Subcutaneous abdominal adipose tissue (tissue), 5 donors: ENCODE measurements around the gene SLK.

Experiments
- H3K27ac ChIP-seq: one replicate; pipeline ENCODE4 v1.7.0; 2013; ENCODE audit warnings: low read depth, mild to moderate bottlenecking, inconsistent platforms, low read length, moderate library complexity
- H3K27me3 ChIP-seq, 5 donors: one replicate each; pipeline ENCODE4 v1.7.0; 2013; ENCODE audit warnings: low read length in 5 of 5, inconsistent platforms in 1 of 5; ENCODE audit not compliant: control insufficient read depth in 5 of 5, insufficient read depth in 4 of 5
- H3K36me3 ChIP-seq, 5 donors: one replicate each; pipeline ENCODE4 v1.7.0; 2013; ENCODE audit warnings: low read length in 5 of 5; ENCODE audit not compliant: control insufficient read depth in 5 of 5, insufficient read depth in 5 of 5
- H3K4me1 ChIP-seq, 5 donors: one replicate each; pipeline ENCODE4 v1.7.0; 2013; ENCODE audit warnings: low read length in 5 of 5, mild to moderate bottlenecking in 3 of 5, moderate library complexity in 1 of 5; ENCODE audit not compliant: control insufficient read depth in 5 of 5, insufficient read depth in 5 of 5
- H3K4me3 ChIP-seq, 5 donors: one replicate each; pipeline ENCODE4 v1.7.0; 2013; ENCODE audit warnings: low read length in 5 of 5, low read depth in 1 of 5
- H3K9ac ChIP-seq, 5 donors: one replicate each; pipeline ENCODE4 v1.7.0; 2013; ENCODE audit warnings: low read length in 5 of 5, mild to moderate bottlenecking in 4 of 5, moderate library complexity in 3 of 5
- H3K9me3 ChIP-seq, 5 donors: one replicate each; pipeline ENCODE4 v1.7.0; 2013; ENCODE audit warnings: low read length in 5 of 5; ENCODE audit not compliant: control insufficient read depth in 5 of 5
- donor health status: healthy.
- donor health status: healthy.
- donor health status: healthy.
- donor health status: healthy.
- donor health status: healthy.

The SLK gene

DNA sequence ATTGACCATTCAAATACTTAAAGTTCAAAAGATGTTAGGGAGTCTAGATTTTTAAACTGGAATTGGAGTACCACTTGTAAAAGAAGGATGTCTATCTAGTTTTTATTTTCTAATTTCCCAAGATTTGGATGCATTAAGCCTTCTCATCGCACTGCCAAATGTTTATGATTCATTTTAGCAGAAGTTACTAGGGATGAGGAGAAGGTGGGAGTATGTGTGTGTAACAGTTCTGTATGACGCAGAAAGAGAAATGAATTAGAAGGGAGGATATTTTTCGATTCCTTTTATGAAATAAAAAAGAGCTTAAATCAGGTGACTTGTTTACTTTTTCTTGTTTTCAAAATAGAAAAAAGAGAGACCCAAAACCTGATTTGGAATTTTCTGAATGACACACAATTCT, 6.8 kb upstream of the SLK start:
- H3K27me3 ChIP-seq: no peaks in the 10 kb centered on the region
- H3K9me3 ChIP-seq: no peaks in the 10 kb centered on the region
- no peak overlapping the region for H3K27ac ChIP-seq
- no peaks in the 10 kb centered on the region for H3K4me1 ChIP-seq
- H3K9ac ChIP-seq: no peak overlapping the region
- H3K4me3 ChIP-seq: no peak overlapping the region
- H3K36me3 ChIP-seq: no peaks in the 10 kb centered on the region

DNA sequence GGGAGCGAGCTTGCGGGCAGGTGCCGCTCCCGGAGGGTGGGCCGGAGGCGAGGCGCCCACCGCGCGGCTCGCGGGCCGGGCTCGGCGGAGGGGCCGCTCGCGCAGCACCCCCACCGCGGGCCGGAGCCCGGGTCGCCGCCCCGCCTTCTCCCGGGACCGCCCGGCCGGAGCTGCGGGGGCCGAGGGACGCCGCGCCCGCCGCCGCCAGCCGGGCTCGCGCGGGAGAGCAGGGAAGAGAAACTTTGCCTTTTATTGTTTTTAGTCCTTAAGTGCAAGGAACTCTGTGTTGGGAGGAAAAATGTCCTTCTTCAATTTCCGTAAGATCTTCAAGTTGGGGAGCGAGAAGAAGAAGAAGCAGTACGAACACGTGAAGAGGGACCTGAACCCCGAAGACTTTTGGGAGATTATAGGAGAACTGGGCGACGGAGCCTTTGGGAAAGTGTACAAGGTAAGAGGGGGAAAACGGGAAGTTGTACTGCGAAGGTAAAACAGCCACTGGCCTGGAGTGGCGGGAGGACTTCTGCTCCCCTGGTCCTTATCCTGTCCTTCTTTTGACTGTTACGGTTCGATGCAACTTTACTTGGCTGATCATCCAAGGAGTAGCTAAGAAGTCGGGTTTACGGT, 620 bp downstream of the SLK start:
- Histone ChIP-seq H3K4me3 (peak overlapping the region; percentile 79 to 100 (median 95)), H3K27ac (peak overlapping the region; percentile 91), H3K27me3 (no peaks in the 10 kb centered on the region), H3K9me3 (no peaks in the 10 kb centered on the region), H3K9ac (peak overlapping the region; percentile 95 to 99 (median 97)), H3K4me1 (peaks cover 0 to 42% (median 34%) of the 10 kb centered on the region in 5 donors), H3K36me3 (no peaks in the 10 kb centered on the region)

GRCh38 chr10:103968441-103969391, 1.8 kb downstream of the SLK start:
- H3K27me3 ChIP-seq: no peaks in the 10 kb centered on the region
- H3K4me3 ChIP-seq: peak overlapping the region; percentile 79 to 100 (median 95)
- peak overlapping the region; percentile 91 for H3K27ac ChIP-seq
- no peaks in the 10 kb centered on the region for H3K36me3 ChIP-seq
- H3K4me1 ChIP-seq: peaks cover 0 to 44% (median 34%) of the 10 kb centered on the region in 5 donors
- no peaks in the 10 kb centered on the region for H3K9me3 ChIP-seq
- H3K9ac ChIP-seq: peak overlapping the region; percentile 95 to 99 (median 97)

DNA sequence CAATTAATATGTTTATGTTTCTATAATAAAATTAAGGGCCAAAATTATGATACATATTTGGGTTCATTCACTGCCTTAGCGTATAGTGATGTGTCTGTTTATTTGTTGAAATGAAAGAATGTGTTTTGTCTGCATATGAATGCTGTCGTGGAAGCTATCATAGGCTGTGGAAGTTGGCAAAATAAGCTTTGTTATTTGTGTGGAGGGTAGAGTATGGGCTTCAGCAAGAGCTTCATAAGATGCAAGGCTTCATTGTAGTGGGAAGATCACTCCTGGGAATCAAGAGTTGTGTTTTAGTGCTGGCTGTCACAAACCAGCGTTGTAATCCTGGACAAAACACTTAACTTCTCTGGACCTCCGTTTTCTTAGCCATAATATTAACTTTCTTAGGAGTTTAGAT, 2.5 kb downstream of the SLK start:
- peaks cover 0 to 44% (median 34%) of the 10 kb centered on the region in 5 donors for H3K4me1 ChIP-seq
- H3K9me3 ChIP-seq: no peaks in the 10 kb centered on the region
- no peak overlapping the region for H3K27ac ChIP-seq
- H3K9ac ChIP-seq: peak overlapping the region; percentile 53 to 97 (median 70)
- H3K4me3 ChIP-seq: peak overlapping the region; percentile 79 to 100 (median 95)
- H3K36me3 ChIP-seq: no peaks in the 10 kb centered on the region
- H3K27me3 ChIP-seq: no peaks in the 10 kb centered on the region

GRCh38 chr10:103969857-103970627, 3.1 kb downstream of the SLK start:
- H3K27ac ChIP-seq: no peak overlapping the region
- peak overlapping the region; percentile 79 to 100 (median 95) for H3K4me3 ChIP-seq

DNA sequence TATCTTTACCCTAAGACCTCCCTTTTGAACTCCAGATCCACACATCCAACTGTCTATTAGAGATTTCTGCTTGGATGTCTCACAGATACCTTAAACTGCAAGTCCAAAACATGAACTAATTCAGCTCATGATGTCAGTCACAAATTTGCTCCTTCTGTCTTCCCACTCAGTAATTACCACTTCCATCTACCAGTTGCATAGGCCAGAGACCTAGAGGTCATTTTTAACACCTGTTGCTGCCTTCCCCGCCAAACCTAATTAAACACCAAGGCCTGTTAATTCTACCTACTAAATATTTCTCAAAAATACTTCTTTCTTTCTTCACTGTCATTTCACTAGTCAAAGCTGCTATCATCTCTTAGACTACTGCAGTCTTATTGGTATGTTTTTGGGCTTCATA, 8.2 kb downstream of the SLK start:
- H3K27me3 ChIP-seq: no peaks in the 10 kb centered on the region
- H3K9ac ChIP-seq: no peak overlapping the region
- H3K4me1 ChIP-seq: peaks cover 0 to 19% (median 7%) of the 10 kb centered on the region in 5 donors
- H3K36me3 ChIP-seq: no peaks in the 10 kb centered on the region
- H3K27ac ChIP-seq: no peak overlapping the region
- H3K4me3 ChIP-seq: no peak overlapping the region
- H3K9me3 ChIP-seq: no peaks in the 10 kb centered on the region

More at GRCh38 chr10:103969857-103970627, 3.1 kb downstream of the SLK start:
- Histone ChIP-seq H3K27me3 (no peaks in the 10 kb centered on the region), H3K36me3 (no peaks in the 10 kb centered on the region), H3K9me3 (no peaks in the 10 kb centered on the region), H3K9ac (peak overlapping the region in 4 of 5 donors; percentile 62 to 97 (median 66)), H3K4me1 (peaks cover 0 to 44% (median 34%) of the 10 kb centered on the region in 5 donors)

- H3K9ac ChIP-seq: no peak overlapping the region
- H3K36me3 ChIP-seq: no peaks in the 10 kb centered on the region
- peaks cover 0 to 6% (median 0%) of the 10 kb centered on the region in 5 donors for H3K4me1 ChIP-seq
- no peak overlapping the region for H3K27ac ChIP-seq
- no peak overlapping the region for H3K4me3 ChIP-seq
- no peaks in the 10 kb centered on the region for H3K9me3 ChIP-seq
- H3K27me3 ChIP-seq: no peaks in the 10 kb centered on the region
These were observed 10.3 kb downstream of the SLK start for GRCh38 chr10:103977204-103977603.

GRCh38 chr10:103979530-103979929, 12.6 kb downstream of the SLK start:
- no peaks in the 10 kb centered on the region for H3K27me3 ChIP-seq
- H3K36me3 ChIP-seq: no peaks in the 10 kb centered on the region
- no peak overlapping the region for H3K27ac ChIP-seq
- no peak overlapping the region for H3K4me3 ChIP-seq
- H3K4me1 ChIP-seq: peaks cover 0 to 15% (median 12%) of the 10 kb centered on the region in 5 donors
- no peak overlapping the region for H3K9ac ChIP-seq
- H3K9me3 ChIP-seq: no peaks in the 10 kb centered on the region

DNA sequence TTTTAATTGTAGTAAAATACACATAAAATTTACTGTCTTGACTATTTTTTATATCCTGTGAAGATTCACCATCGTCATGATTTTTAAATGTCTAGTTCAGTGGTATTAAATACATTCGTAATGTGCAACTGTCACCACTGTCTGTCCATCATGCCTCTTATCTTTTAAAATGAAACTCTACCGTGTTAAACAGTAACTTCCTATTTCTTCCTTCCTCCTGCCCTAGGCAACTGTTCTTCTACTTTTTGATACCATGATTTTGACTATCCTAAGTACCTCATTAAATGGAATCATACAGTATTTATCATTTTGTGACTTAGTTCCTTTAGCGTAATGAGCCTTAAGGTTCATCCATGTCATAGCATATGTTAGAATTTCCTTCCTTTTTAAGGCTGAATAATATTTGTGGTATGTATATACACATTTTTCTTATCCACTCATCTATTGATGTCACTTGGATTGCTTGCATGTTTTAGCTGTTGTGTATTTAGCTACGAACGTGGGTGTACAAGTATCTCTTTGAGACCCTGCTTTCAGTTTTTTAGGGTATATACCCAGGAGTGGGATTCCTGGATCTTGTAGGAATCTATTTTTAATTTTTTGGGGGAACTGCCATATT, 13.5 kb downstream of the SLK start:
- Histone ChIP-seq H3K36me3 (no peaks in the 10 kb centered on the region), H3K27ac (no peak overlapping the region), H3K4me1 (peaks cover 0 to 15% (median 12%) of the 10 kb centered on the region in 5 donors), H3K9ac (no peak overlapping the region), H3K4me3 (no peak overlapping the region), H3K27me3 (no peaks in the 10 kb centered on the region), H3K9me3 (no peaks in the 10 kb centered on the region)
